Gastroesophageal sphincter (tissue), 3 donors: ENCODE results near the gene FAM9A.

Experiments used
- EP300 ChIP-seq: sonication (generic); formaldehyde crosslinking; IDR thresholded peaks from one replicate; pipeline ENCODE4 v1.6.1; 2017; ENCODE audit warnings: antibody characterized with exemption, mild to moderate bottlenecking
- POLR2A ChIP-seq, 2 donors: fragments of 450-650 bp; IDR thresholded peaks; one replicate each; pipeline ENCODE4 v1.6.1; 2017; ENCODE audit warnings: antibody characterized with exemption in 2 of 2, mild to moderate bottlenecking in 2 of 2, moderate library complexity in 1 of 2
- POLR2AphosphoS5 ChIP-seq: sonication (generic); formaldehyde crosslinking; IDR thresholded peaks from one replicate; pipeline ENCODE4 v1.6.1; 2017; ENCODE audit warnings: antibody characterized with exemption
- TF ChIP-seq, protein P1 (sequence below), 4 experiments: fragments of 200-600 bp in 2 of 4; fragments of 450-650 bp in 2 of 4; sonication (generic) in 1 of 4; IDR thresholded peaks; one replicate each; pipeline ENCODE4 v1.5.1; 2017 to 2019; ENCODE audit warnings: antibody characterized with exemption in 4 of 4, mild to moderate bottlenecking in 2 of 4, moderate library complexity in 2 of 4

DNA sequence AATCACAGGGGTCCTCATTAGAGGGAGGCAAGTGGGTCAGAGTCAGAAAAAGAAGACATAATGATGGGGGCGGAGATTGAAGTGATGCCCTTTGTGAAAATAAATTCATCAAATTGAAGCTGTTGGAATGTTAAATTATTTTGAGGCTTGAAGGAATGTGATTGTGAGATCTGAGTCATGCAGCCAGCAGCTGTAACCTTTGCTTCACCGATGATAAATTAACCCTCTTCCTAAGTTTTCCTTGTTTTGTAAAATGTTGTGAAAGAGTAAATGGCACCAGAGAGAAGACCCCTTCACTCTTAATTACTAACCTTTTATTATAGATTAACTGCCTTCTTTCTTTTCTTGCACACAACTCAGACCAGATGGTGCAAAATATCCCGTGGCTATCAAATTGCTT, 47.7 kb upstream of the FAM9A start:
- TF ChIP-seq, protein P1, sequence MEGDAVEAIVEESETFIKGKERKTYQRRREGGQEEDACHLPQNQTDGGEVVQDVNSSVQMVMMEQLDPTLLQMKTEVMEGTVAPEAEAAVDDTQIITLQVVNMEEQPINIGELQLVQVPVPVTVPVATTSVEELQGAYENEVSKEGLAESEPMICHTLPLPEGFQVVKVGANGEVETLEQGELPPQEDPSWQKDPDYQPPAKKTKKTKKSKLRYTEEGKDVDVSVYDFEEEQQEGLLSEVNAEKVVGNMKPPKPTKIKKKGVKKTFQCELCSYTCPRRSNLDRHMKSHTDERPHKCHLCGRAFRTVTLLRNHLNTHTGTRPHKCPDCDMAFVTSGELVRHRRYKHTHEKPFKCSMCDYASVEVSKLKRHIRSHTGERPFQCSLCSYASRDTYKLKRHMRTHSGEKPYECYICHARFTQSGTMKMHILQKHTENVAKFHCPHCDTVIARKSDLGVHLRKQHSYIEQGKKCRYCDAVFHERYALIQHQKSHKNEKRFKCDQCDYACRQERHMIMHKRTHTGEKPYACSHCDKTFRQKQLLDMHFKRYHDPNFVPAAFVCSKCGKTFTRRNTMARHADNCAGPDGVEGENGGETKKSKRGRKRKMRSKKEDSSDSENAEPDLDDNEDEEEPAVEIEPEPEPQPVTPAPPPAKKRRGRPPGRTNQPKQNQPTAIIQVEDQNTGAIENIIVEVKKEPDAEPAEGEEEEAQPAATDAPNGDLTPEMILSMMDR (IDR thresholded peaks at IDR 0.05) = no peak
- TF ChIP-seq POLR2A (IDR thresholded peaks at IDR 0.05) = no peak
- no peak for TF ChIP-seq POLR2AphosphoS5
- no peak for TF ChIP-seq EP300
